Measurements from ENCODE around the gene EHD4.

DNA sequence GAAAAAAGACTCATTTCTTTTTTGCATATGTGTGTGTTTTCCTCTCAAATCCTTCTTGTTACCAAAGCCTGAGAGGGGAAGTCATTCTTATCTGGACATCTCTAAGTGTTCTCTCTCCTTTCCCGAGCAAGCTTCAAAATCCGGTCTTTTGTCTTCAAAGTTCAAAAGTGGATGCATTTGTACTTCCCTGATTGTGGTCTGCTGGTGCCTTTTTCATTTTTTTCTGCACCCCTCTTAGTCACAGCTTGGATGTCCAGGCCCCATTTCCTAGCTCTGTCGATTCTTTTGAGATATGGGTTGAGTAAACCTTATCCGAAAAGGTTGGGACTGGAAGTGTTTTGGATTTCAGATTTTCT lies 34.8 kb downstream of the EHD4 start:
- TF ChIP-seq, protein P1, sequence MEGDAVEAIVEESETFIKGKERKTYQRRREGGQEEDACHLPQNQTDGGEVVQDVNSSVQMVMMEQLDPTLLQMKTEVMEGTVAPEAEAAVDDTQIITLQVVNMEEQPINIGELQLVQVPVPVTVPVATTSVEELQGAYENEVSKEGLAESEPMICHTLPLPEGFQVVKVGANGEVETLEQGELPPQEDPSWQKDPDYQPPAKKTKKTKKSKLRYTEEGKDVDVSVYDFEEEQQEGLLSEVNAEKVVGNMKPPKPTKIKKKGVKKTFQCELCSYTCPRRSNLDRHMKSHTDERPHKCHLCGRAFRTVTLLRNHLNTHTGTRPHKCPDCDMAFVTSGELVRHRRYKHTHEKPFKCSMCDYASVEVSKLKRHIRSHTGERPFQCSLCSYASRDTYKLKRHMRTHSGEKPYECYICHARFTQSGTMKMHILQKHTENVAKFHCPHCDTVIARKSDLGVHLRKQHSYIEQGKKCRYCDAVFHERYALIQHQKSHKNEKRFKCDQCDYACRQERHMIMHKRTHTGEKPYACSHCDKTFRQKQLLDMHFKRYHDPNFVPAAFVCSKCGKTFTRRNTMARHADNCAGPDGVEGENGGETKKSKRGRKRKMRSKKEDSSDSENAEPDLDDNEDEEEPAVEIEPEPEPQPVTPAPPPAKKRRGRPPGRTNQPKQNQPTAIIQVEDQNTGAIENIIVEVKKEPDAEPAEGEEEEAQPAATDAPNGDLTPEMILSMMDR (IDR thresholded peaks at IDR 0.05): no peak
- TF ChIP-seq POLR2A (IDR thresholded peaks at IDR 0.05): no peak
